ENCODE measurements around the gene PRRT2. TPM values are rescaled to one million over a fixed set of nuclear protein-coding genes. Genes with fewer than 3 reads are reported as not detected.
"Not testable (repeated sequence)": the region's sequence is repeated elsewhere in the genome, so short reads cannot be mapped to it uniquely, and the experiment has no call there.

PRRT2 gene
- total RNA-seq, 4 donors from 2014 or later = 10.0 to 28.4 (median 18.5) TPM

- no peaks in the 10 kb centered on the region for H3K9me3 ChIP-seq
Observed at GRCh38 chr16:29769507-29769906, 42.5 kb upstream of the PRRT2 start.

GRCh38 chr16:29770250-29770929 lies 41.6 kb upstream of the PRRT2 start:
- no peak for DNase-seq (ENCODE audit: low spot score in 2 of 2)
- no peak overlapping the region for H3K4me3 ChIP-seq
- no peaks in the 10 kb centered on the region for H3K36me3 ChIP-seq
- 64 to 67% methylated on average over 7 of the region's 7 CpGs for WGBS, 2 donors
- H3K9me3 ChIP-seq = no peaks in the 10 kb centered on the region
- H3K27me3 ChIP-seq = no peaks in the 10 kb centered on the region
- no peaks in the 10 kb centered on the region for H3K4me1 ChIP-seq
- TF ChIP-seq POLR2A (IDR thresholded peaks at IDR 0.05) = no peak
- no peak for TF ChIP-seq EP300 (IDR thresholded peaks at IDR 0.05)
- no peak for TF ChIP-seq CTCF (IDR thresholded peaks at IDR 0.05)
- no peak overlapping the region for H3K27ac ChIP-seq

More at GRCh38 chr16:29769507-29769906, 42.5 kb upstream of the PRRT2 start:
- H3K36me3 ChIP-seq = no peaks in the 10 kb centered on the region
- no peak for TF ChIP-seq CTCF (IDR thresholded peaks at IDR 0.05)
- TF ChIP-seq EP300 (IDR thresholded peaks at IDR 0.05) = no peak
- no peak for TF ChIP-seq POLR2A (IDR thresholded peaks at IDR 0.05)
- H3K27me3 ChIP-seq = no peaks in the 10 kb centered on the region
- DNase-seq (ENCODE audit: low spot score in 2 of 2) = no peak
- no peak overlapping the region for H3K4me3 ChIP-seq
- no peaks in the 10 kb centered on the region for H3K4me1 ChIP-seq
- 81 to 90% methylated on average over 2 of the region's 2 CpGs for WGBS, 2 donors
- no peak overlapping the region for H3K27ac ChIP-seq

- H3K27ac ChIP-seq = not testable (repeated sequence)
Observed at GRCh38 chr16:29772330-29772729, 39.7 kb upstream of the PRRT2 start.

GRCh38 chr16:29774730-29775129 lies 37.3 kb upstream of the PRRT2 start:
- no peak overlapping the region for H3K4me3 ChIP-seq
- TF ChIP-seq EP300 (IDR thresholded peaks at IDR 0.05) = no peak
- TF ChIP-seq POLR2A (IDR thresholded peaks at IDR 0.05) = no peak
- TF ChIP-seq CTCF (IDR thresholded peaks at IDR 0.05) = no peak
- no peaks in the 10 kb centered on the region for H3K4me1 ChIP-seq
- no peaks in the 10 kb centered on the region for H3K36me3 ChIP-seq
- H3K27ac ChIP-seq = no peak overlapping the region
- H3K27me3 ChIP-seq = peaks cover 0 to 2% of the 10 kb centered on the region in 2 donors
- DNase-seq (ENCODE audit: low spot score in 2 of 2) = no peak
- no peaks in the 10 kb centered on the region for H3K9me3 ChIP-seq
- WGBS, 2 donors = 85 to 89% methylated on average over 5 of the region's 5 CpGs

More at GRCh38 chr16:29772330-29772729, 39.7 kb upstream of the PRRT2 start:
- H3K27me3 ChIP-seq; H3K4me3 ChIP-seq; H3K36me3 ChIP-seq; H3K9me3 ChIP-seq; DNase-seq (ENCODE audit: low spot score in 2 of 2); H3K4me1 ChIP-seq: not testable (repeated sequence)
- WGBS, 2 donors = 83 to 86% methylated on average over 7 of the region's 7 CpGs

- no peaks in the 10 kb centered on the region for H3K9me3 ChIP-seq
Observed at GRCh38 chr16:29775742-29776408, 36.1 kb upstream of the PRRT2 start.

More at GRCh38 chr16:29775742-29776408, 36.1 kb upstream of the PRRT2 start:
- H3K36me3 ChIP-seq = no peaks in the 10 kb centered on the region
- TF ChIP-seq EP300 (IDR thresholded peaks at IDR 0.05) (no peak), POLR2A (IDR thresholded peaks at IDR 0.05) (no peak), CTCF (IDR thresholded peaks at IDR 0.05) (no peak)
- no peak for DNase-seq (ENCODE audit: low spot score in 2 of 2)
- H3K4me1 ChIP-seq = no peaks in the 10 kb centered on the region
- H3K4me3 ChIP-seq = no peak overlapping the region
- H3K27me3 ChIP-seq = peaks cover 0 to 7% of the 10 kb centered on the region in 2 donors
- 68 to 72% methylated on average over 4 of the region's 4 CpGs for WGBS, 2 donors
- H3K27ac ChIP-seq = no peak overlapping the region
